Heart left ventricle (tissue), 13 donors: ENCODE measurements around the gene CNGA3.

Source experiments
- CTCF ChIP-seq, 12 donors: fragments of 200-600 bp; sonication (generic) in 4 of 12; IDR thresholded peaks; one replicate each; pipeline versions ENCODE4 v1.5.0 to v1.8.0; 2018 to 2022; ENCODE audit warnings: antibody characterized with exemption in 12 of 12, mild to moderate bottlenecking in 5 of 12
- POLR2A ChIP-seq, 2 donors: fragments of 450-650 bp; IDR thresholded peaks; one replicate each; pipeline ENCODE4 v1.6.1; 2017; ENCODE audit warnings: antibody characterized with exemption in 2 of 2, mild to moderate bottlenecking in 2 of 2, moderate library complexity in 2 of 2
- donor health status: ischemic (EF 13 %, LVEDD 7.1; RV severe dilation, severe dysfunction).
- donor health status: DM: no; HTN: yes; CAD: no.
- donor health status: DM: no; HTN: no; CAD: no.
- donor health status: ischemic (EF 25% LVEDD 6.9; RV normal size, moderate dysfunction).
- donor health status: ischemic (EF 25% LVEDD 5.7; RV mildly dilated, moderate dysfunction).
- donor health status: ischemic (EF 35%, LVEDD 5.7; RV mildly dilated, moderate dysfunction).
- donor health status: nonischemic (EF 11% LVEDD 7.7; RV severe dilation, severe dysfunction).
- donor health status: DM: yes; HTN: yes; CAD: no.
- donor health status: PGD.
- donor health status: ischemic (EF 29% LVEDD 5.4; RV normal size, mild dysfunction).
- donor health status: nonischemic (EF 23%, LVEDD 6.1; RV moderate dilation, normal function).

GRCh38 chr2:98315957-98316356 lies 30.3 kb upstream of the CNGA3 start:
- TF ChIP-seq CTCF (IDR thresholded peaks at IDR 0.05) (no peak), POLR2A (IDR thresholded peaks at IDR 0.05) (no peak)
